HepG2 (cell line): ENCODE data around the gene DELE1. TPM values are rescaled to one million over a fixed set of nuclear protein-coding genes. Genes with fewer than 3 reads are reported as not detected.
A peak's percentile ranks its signal among the peaks of the same experiment; 100 is the strongest.

Experiments
- ARHGAP35 ChIP-seq: sonication (generic); formaldehyde crosslinking; IDR thresholded peaks from 2 replicates; pipeline ENCODE4 v1.9.0; 2022; ENCODE audit warnings: mild to moderate bottlenecking, inconsistent platforms, moderate library complexity, missing genetic modification reagents, borderline replicate concordance
- ARNT ChIP-seq: fragments of 450-650 bp; IDR thresholded peaks from 2 replicates; pipeline ENCODE4 v1.6.1; 2017
- ASH2L ChIP-seq: fragments of 300-600, 200-600 bp; sonication (generic); IDR thresholded peaks from 2 replicates; pipeline ENCODE4 v1.7.0; 2017; ENCODE audit warnings: low read depth, mild to moderate bottlenecking, moderate library complexity, mixed read lengths, low read length; ENCODE audit not compliant: insufficient read length
- CERS6 ChIP-seq: sonication (generic); formaldehyde crosslinking; IDR thresholded peaks from 2 replicates; pipeline ENCODE4 v1.5.0; 2020; ENCODE audit warnings: missing genetic modification reagents
- GLI4 ChIP-seq: sonication (generic); formaldehyde crosslinking; IDR thresholded peaks from 2 replicates; pipeline ENCODE4 v1.5.1; 2020; ENCODE audit warnings: missing genetic modification reagents, mild to moderate bottlenecking, moderate library complexity, borderline replicate concordance
- IRX3 ChIP-seq: sonication (generic); formaldehyde crosslinking; IDR thresholded peaks from 2 replicates; pipeline ENCODE4 v1.8.1; 2023; ENCODE audit warnings: mild to moderate bottlenecking, low read depth, missing genetic modification reagents, borderline replicate concordance
- NFIC ChIP-seq: IDR thresholded peaks from 2 replicates; pipeline ENCODE4 v1.6.1; 2012; ENCODE audit warnings: mild to moderate bottlenecking, low read length, inconsistent platforms
- TEAD3 ChIP-seq: optimal IDR thresholded peaks from 2 replicates; pipeline ENCODE3; 2016; ENCODE audit warnings: borderline replicate concordance
- TFDP2 ChIP-seq: sonication (generic); formaldehyde crosslinking; IDR thresholded peaks from 2 replicates; pipeline ENCODE4 v1.4.0; 2020; ENCODE audit warnings: missing genetic modification reagents
- ZFAT ChIP-seq: sonication (generic); formaldehyde crosslinking; conservative IDR thresholded peaks from 2 replicates; pipeline ENCODE4 v1.8.1; 2023; ENCODE audit warnings: missing genetic modification reagents, inconsistent platforms
- ZNF333 ChIP-seq: sonication (generic); formaldehyde crosslinking; IDR thresholded peaks from 2 replicates; pipeline ENCODE4 v1.4.0; 2020; ENCODE audit warnings: mild to moderate bottlenecking, missing genetic modification reagents, borderline replicate concordance
- ZNF343 ChIP-seq: sonication (generic); formaldehyde crosslinking; IDR thresholded peaks from 2 replicates; pipeline ENCODE4 v1.4.0; 2020; ENCODE audit warnings: mild to moderate bottlenecking, missing genetic modification reagents
- ZNF354B ChIP-seq: sonication (generic); formaldehyde crosslinking; IDR thresholded peaks from 2 replicates; pipeline ENCODE4 v1.8.0; 2022; ENCODE audit warnings: mild to moderate bottlenecking, missing genetic modification reagents
- ZNF382 ChIP-seq: sonication (generic); formaldehyde crosslinking; IDR thresholded peaks from 2 replicates; pipeline ENCODE4 v1.5.0; 2020; ENCODE audit warnings: missing genetic modification reagents, mild to moderate bottlenecking, borderline replicate concordance
- ZNF660 ChIP-seq: sonication (generic); formaldehyde crosslinking; IDR thresholded peaks from 2 replicates; pipeline ENCODE4 v1.5.1; 2020; ENCODE audit warnings: mild to moderate bottlenecking, low read depth, missing genetic modification reagents, borderline replicate concordance
- ZNF687 ChIP-seq: sonication (generic); formaldehyde crosslinking; IDR thresholded peaks from 2 replicates; pipeline ENCODE4 v1.5.1; 2020; ENCODE audit warnings: mild to moderate bottlenecking, missing genetic modification reagents, moderate library complexity
- polyA plus RNA-seq, 8 experiments: library from polyadenylated mRNA; depleted of rRNA in 3 of 8; stranded (reverse) in 7 of 8; unstranded in 1 of 8; fragments of >200 nt; fragmentation: Illumina TruSeq in 4 of 8; extraction: Trizol in 4 of 8; gene quantifications; 2 replicates each; pipeline versions ENCODE4 v1.2.1 to v1.2.3, GENCODE V29; 2011 to 2016; ENCODE audit warnings: low read depth in 4 of 8, missing spikeins in 1 of 8, mixed read lengths in 1 of 8; ENCODE audit not compliant: insufficient read depth in 1 of 8
- total RNA-seq, 5 experiments: library from RNA; depleted of rRNA; stranded (reverse); fragments of >200 nt; fragmentation: Illumina TruSeq; extraction: Trizol; gene quantifications; 2 replicates each; pipeline ENCODE4 v1.2.3, GENCODE V29; 2016; ENCODE audit warnings: low read depth in 1 of 5
- TF ChIP-seq, protein P1 (sequence below): IDR thresholded peaks from 2 replicates; pipeline ENCODE4 v1.6.1; 2016; ENCODE audit warnings: low read depth
- TF ChIP-seq, protein P2 (sequence below): sonication (generic); formaldehyde crosslinking; IDR thresholded peaks from 2 replicates; pipeline ENCODE4 v1.5.0; 2020; ENCODE audit warnings: missing genetic modification reagents

Gene DELE1
- total and polyA plus RNA-seq, 2 of the 13 experiments (the other 11 are each of a cell fraction or from before 2014, with no cell fraction given) = 57.5 to 90.3 TPM

DNA sequence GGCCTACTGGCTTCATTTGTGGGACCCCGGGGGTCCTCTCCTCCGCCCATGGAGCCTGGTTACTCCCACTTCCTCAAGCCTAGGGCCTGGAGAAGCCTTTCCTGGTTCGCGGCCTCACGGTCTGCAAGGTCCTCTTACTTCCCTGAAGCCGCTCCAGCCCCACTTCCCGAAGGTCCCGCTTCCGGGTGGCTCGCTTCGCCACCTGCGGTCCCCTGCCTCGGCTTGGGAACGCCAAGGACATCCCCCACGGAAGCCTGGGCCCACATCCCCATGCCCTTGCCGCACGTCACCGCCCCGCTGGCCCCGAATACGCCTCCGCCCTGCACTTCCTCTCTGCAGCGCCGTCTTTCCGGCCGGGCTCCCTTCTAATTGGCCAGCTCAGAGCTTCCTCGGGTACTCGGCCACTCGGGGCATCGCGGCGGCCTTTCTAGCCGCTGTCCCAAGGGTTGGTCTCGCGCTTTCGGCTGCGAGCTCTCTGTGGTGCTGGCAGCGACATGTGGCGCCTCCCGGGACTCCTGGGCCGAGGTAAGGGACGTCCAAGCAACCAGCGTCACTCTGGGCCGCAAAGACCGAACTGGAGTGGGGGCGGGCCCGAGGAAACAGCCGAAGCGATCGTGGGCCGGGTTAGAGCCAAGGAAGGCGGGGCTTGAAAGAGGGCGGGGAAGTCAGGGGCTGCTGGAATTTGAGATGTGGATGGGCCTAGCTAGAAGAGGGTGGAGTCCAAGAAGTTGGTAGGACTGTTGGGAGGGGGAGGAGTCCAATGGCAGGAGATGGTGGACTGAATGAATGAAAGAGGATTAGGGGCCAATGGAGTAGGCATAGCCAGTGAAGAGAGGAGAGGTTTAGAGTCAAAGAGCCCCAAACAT is at the start of gene DELE1 (continued):
- TF ChIP-seq ZNF660 (CRISPR knock-in tag) = no peak; the same call in 1 of the 2 replicates
- TF ChIP-seq ZNF333 (CRISPR knock-in tag) = peak; percentile 50; the same call in 1 of the 2 replicates
- TF ChIP-seq GLI4 = no peak
- TF ChIP-seq ASH2L = peak; percentile 85
- TF ChIP-seq ZNF343 = peak; percentile 92
- TF ChIP-seq NFIC = no peak
- no peak for TF ChIP-seq TEAD3 (CRISPR knock-in tag)
- TF ChIP-seq, protein P1, sequence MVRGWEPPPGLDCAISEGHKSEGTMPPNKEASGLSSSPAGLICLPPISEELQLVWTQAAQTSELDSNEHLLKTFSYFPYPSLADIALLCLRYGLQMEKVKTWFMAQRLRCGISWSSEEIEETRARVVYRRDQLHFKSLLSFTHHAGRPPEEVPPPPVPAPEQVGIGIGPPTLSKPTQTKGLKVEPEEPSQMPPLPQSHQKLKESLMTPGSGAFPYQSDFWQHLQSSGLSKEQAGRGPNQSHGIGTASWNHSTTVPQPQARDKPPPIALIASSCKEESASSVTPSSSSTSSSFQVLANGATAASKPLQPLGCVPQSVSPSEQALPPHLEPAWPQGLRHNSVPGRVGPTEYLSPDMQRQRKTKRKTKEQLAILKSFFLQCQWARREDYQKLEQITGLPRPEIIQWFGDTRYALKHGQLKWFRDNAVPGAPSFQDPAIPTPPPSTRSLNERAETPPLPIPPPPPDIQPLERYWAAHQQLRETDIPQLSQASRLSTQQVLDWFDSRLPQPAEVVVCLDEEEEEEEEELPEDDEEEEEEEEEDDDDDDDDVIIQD (CRISPR knock-in tag) = no peak
- no peak for TF ChIP-seq ZNF382 (CRISPR knock-in tag)
- TF ChIP-seq ARNT = no peak
- 0 out of 2 replicates have a peak, but pooled peaks have one; percentile 36 for TF ChIP-seq IRX3 (CRISPR knock-in tag)
- TF ChIP-seq TFDP2 = peak; percentile 72
- TF ChIP-seq ZNF354B = no peak
- TF ChIP-seq CERS6 (CRISPR knock-in tag) = no peak
- TF ChIP-seq ARHGAP35 (CRISPR knock-in tag) = peak; percentile 57; the same call in 1 of the 2 replicates
- TF ChIP-seq, protein P2, sequence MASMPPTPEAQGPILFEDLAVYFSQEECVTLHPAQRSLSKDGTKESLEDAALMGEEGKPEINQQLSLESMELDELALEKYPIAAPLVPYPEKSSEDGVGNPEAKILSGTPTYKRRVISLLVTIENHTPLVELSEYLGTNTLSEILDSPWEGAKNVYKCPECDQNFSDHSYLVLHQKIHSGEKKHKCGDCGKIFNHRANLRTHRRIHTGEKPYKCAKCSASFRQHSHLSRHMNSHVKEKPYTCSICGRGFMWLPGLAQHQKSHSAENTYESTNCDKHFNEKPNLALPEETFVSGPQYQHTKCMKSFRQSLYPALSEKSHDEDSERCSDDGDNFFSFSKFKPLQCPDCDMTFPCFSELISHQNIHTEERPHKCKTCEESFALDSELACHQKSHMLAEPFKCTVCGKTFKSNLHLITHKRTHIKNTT (CRISPR knock-in tag) = no peak
- no peak for TF ChIP-seq ZFAT (CRISPR knock-in tag)
- TF ChIP-seq ZNF687 (CRISPR knock-in tag) = peak; percentile 98
